ENCODE results near the gene EZH2.

EZH2 gene

DNA sequence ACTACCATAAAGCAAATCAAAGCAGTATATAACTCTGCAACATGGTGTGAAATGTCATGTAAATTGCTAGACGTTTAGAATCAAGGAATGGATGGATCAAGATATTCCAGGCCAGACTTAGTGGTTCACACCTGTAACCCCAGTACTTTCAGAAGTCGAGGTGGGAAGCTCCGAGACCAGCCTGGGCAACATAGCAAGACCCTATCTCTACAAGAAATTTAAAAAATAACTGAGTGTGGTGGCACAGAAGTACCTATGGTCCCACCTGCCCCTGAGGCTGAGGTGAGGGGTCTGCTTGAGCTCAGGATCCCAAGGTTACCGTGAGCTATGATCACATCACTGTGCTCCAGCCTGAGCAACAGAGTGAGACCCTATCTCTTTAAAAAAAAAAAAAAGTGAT is 2.8 kb upstream of the EZH2 start:
- no peak for DNase-seq (ENCODE audit: low read depth in 1 of 2, low spot score in 1 of 2)
- no peak overlapping the region for H3K4me3 ChIP-seq (replicated peaks; ENCODE audit: insufficient read depth, low read length)
- TF ChIP-seq GABPA (IDR thresholded peaks at IDR 0.05; ENCODE audit: low read depth), result no peak
- TF ChIP-seq, protein P1, sequence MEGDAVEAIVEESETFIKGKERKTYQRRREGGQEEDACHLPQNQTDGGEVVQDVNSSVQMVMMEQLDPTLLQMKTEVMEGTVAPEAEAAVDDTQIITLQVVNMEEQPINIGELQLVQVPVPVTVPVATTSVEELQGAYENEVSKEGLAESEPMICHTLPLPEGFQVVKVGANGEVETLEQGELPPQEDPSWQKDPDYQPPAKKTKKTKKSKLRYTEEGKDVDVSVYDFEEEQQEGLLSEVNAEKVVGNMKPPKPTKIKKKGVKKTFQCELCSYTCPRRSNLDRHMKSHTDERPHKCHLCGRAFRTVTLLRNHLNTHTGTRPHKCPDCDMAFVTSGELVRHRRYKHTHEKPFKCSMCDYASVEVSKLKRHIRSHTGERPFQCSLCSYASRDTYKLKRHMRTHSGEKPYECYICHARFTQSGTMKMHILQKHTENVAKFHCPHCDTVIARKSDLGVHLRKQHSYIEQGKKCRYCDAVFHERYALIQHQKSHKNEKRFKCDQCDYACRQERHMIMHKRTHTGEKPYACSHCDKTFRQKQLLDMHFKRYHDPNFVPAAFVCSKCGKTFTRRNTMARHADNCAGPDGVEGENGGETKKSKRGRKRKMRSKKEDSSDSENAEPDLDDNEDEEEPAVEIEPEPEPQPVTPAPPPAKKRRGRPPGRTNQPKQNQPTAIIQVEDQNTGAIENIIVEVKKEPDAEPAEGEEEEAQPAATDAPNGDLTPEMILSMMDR (IDR thresholded peaks at IDR 0.05; ENCODE audit: insufficient read depth, low read length), result no peak
- TF ChIP-seq SPI1 (IDR thresholded peaks at IDR 0.05; ENCODE audit: borderline replicate concordance, low read depth), result no peak
- TF ChIP-seq POLR2AphosphoS5 (IDR thresholded peaks at IDR 0.05; ENCODE audit: low read depth), result no peak
- TF ChIP-seq, protein P2, sequence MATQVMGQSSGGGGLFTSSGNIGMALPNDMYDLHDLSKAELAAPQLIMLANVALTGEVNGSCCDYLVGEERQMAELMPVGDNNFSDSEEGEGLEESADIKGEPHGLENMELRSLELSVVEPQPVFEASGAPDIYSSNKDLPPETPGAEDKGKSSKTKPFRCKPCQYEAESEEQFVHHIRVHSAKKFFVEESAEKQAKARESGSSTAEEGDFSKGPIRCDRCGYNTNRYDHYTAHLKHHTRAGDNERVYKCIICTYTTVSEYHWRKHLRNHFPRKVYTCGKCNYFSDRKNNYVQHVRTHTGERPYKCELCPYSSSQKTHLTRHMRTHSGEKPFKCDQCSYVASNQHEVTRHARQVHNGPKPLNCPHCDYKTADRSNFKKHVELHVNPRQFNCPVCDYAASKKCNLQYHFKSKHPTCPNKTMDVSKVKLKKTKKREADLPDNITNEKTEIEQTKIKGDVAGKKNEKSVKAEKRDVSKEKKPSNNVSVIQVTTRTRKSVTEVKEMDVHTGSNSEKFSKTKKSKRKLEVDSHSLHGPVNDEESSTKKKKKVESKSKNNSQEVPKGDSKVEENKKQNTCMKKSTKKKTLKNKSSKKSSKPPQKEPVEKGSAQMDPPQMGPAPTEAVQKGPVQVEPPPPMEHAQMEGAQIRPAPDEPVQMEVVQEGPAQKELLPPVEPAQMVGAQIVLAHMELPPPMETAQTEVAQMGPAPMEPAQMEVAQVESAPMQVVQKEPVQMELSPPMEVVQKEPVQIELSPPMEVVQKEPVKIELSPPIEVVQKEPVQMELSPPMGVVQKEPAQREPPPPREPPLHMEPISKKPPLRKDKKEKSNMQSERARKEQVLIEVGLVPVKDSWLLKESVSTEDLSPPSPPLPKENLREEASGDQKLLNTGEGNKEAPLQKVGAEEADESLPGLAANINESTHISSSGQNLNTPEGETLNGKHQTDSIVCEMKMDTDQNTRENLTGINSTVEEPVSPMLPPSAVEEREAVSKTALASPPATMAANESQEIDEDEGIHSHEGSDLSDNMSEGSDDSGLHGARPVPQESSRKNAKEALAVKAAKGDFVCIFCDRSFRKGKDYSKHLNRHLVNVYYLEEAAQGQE (IDR thresholded peaks at IDR 0.05; ENCODE audit: insufficient replicate concordance, low read depth), result no peak
- no peaks in the 10 kb centered on the region for H3K27me3 ChIP-seq (ENCODE audit: insufficient read depth, poor library complexity, severe bottlenecking)
- no peak overlapping the region for H3K27ac ChIP-seq (replicated peaks)

DNA sequence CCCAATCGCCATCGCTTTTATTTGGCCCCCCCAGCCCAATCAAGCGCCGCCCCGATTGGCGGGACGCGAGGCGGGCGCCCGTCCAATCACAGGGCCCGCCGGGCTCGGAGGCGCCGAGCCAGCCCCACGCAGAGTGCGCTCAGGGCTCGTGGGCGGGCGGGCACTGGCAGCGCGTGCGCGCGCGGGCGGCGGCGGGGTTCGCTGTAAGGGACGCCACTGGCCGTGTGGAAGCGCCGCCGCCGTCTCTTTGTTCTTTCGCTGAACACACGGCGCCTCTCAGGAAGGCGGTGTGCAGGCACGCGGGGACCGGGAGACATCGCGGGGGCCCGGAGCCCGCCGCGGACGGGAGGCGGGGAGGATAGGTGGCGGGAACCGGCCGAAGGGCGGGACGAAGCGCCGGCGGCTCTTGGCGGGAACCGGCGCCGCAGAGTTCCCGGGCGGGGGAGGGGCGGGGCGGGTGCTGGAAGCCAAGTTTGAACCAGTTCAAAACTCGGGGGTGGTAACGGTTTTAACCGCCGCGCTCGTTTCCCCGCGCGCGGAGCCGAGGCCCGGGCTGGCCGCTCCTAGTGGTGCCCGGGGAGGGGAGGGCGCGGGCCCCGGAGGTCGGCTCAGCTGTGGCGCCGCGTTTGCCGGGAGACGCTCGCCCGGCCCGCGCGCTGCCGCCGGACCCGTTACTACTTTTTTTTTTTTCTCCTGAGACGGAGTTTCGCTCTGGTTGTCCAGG is 370 bp upstream of the EZH2 start:
- H3K4me3 ChIP-seq (replicated peaks; ENCODE audit: insufficient read depth, low read length), result peak overlapping the region; percentile 79
- H3K27ac ChIP-seq (replicated peaks), result peak overlapping the region; percentile 99
- peak; percentile 83 for TF ChIP-seq POLR2AphosphoS5 (IDR thresholded peaks at IDR 0.05; ENCODE audit: low read depth)
- TF ChIP-seq, protein P1 (IDR thresholded peaks at IDR 0.05; ENCODE audit: insufficient read depth, low read length), result no peak
- TF ChIP-seq, protein P2 (IDR thresholded peaks at IDR 0.05; ENCODE audit: insufficient replicate concordance, low read depth), result peak; percentile 41
- no peaks in the 10 kb centered on the region for H3K27me3 ChIP-seq (ENCODE audit: insufficient read depth, poor library complexity, severe bottlenecking)
- DNase-seq (ENCODE audit: low read depth in 1 of 2, low spot score in 1 of 2), result peak; percentile 72 to 91

DNA sequence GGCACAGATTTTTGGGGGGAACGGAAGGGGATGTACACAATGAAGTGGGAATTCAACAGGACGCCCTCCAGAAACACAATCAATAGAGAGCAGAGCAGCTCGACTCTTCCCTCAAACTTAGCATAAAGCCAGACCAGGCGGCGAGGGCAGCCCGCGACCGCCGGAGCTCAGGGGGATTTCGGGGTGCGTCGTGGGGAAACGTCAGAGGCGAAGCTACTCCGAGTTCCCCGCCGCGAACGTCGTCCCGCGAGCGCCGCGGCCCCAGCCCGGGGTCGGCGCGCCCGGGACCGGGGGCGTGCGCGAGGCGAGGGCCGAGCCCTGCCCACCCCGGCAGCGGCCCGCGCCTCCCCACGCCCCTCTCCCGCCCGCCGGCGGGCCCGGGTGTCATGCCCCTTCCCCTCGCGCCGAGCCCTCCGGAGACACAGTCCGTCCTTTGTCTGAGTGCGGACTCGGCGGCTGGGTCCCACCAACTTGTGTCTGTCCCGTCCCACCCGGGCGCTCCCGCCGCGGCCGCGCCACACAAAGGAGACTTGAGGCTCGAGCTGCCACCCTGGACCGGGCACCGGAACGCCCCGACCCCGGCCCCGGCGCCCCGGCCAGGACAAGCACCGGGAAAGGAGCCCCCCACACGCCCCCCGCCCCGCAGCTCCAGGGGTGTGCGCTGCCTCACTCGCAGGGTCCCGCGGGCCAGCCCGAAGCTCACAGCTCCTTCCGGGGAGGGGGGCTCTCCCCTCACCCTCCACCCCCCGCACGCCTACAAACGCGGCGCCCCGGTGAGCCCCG is 634 bp downstream of the EZH2 start:
- no peak for DNase-seq (ENCODE audit: low read depth in 1 of 2, low spot score in 1 of 2)
- H3K27ac ChIP-seq (replicated peaks), result peak overlapping the region; percentile 99
- 0 out of 2 replicates have a peak, but pooled peaks have one; percentile 23 for TF ChIP-seq POLR2AphosphoS5 (IDR thresholded peaks at IDR 0.05; ENCODE audit: low read depth)
- TF ChIP-seq, protein P1 (IDR thresholded peaks at IDR 0.05; ENCODE audit: insufficient read depth, low read length), result no peak
- H3K4me3 ChIP-seq (replicated peaks; ENCODE audit: insufficient read depth, low read length), result peak overlapping the region; percentile 79
- H3K27me3 ChIP-seq (ENCODE audit: insufficient read depth, poor library complexity, severe bottlenecking), result no peaks in the 10 kb centered on the region

Data from HL-60 (cell line).